NCI-H82 treated with DMSO at 0.1 percent for 48 hours (cell line): ENCODE measurements around the gene MFRP.

Experiments used
- DNase-seq: peaks from one replicate; lab custom pipeline; 2025; ENCODE audit not compliant: unreplicated experiment; lab: John Stamatoyannopoulos, UW

The MFRP gene

DNA sequence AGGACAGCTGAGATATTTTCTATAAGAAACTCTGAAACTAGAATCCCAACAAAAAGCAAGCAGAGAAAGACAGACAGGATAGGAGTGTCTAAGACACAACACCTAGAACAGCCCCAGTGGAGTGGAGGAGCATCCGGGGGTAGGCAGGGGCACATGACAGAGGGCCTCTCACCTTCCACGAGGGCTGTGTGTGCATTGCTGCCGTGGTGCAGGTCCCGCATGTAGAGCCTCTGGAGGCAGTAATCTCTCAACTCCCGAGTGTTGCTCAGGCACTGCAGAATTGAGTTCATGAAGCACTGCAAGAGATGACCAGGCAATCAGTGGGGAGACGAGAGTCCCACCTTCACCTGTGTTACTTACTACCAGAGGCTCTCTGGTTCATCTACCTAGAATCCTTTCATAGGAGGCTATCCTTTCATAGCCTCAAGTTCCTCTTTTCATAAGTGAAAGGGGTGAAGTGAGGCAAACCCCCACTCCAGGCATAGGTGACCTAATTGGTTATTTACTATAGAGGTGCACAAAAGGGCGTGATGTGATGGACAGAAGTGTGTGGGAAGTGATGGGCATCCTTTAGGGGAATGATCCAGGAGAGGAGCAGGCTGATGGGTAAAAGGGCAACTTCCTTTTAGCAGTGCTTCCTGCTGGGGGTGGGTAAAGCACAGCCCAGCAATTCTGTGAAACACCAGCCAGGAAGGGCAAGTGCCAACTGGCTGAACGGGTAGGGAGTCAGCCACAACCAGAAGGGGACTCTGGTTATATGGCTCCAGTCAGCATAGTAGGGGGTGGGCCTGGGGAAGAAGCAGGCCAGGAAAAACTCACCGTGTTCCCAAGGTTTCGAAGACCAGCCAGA is 13.1 kb upstream of the MFRP start:
- DNase-seq = no peak

DNA sequence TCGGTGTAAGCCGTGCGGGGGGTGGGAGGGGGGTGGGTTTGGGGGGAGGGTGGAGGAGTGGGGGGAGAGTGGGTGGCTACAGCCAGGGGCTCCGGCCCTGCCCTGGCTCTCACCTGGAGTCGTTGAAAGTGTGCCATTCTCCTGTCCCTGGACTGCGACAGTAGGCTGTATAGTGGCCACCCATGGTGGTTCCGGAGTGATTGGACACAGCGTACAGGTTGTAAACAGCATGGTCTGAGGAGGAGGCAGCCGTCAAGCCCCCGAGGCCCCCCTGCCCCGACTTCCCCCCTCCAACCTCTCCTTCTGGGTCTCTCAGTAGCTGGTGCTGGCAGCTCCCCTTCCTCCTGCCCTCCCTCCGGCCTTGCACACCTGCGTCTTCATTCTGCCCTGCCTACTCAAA is 10.6 kb upstream of the MFRP start:
- no peak for DNase-seq

DNA sequence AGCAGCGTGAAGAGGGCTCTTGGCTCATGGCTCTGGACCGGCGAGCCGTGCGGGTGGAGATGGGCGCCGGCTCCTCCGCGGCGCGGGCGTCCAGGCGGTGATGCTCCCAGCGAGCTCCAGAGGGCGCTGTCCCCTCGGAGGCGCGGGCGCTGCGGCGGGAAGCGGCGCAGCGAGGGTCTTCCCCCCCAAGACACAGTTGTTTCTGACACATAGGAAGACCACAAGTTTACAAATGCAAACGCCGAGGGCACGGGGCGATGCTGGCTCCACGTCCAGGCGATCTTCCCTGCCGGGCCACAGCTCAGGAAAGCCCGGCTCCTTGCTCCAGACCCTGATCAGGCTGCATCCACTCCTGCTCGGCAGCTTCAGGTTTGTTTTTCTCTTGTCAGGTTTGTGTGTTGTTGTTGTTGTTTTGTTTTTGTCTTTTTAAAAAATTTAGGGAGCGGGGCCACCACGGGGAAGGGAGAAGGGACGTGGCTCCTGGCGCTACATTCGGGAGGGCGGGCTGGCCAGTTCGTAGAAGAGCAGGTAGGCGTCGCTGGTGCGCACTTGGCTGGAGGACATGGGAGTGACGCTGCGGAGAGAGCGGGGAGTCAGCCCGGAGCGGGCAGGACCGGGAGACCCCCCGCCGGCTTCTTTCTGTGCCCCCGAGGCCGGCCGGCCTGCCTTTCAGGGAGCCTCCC is 10.0 kb upstream of the MFRP start:
- no peak for DNase-seq

DNA sequence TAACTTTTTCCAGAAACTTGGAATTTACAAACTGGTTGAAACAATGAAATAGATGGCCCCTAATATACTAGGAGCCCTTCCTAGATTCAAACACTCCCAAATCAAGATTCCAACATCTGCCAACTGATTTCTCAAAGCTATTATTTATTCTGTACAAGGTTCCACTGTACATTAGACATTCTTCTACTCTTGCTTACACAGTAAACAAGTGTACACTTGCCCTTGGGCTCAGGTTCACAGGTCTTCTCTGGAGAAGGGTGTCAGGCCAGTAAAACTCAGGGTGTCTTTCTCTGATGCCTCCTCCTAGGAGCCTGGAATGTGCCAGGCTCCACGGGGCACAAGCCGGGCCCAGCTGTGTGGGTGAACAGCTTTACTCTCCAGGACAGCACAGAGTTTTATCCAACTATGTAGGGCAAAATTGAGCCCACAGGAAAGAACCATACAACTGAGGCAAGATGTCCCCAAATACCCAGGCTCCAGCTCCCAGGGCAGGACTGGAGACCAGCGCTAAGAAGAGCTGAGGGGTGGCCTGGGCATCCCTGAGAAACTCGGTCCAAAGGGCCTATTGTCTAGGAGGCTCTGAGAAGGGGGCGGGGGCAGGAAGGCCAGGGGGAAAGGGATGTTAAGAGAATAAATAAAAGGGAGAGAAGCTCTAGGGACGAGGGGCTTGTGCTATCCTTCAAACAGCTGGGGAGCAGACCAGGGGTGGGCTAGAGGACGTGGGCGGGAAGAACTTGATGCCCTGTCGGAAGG is 8.8 kb upstream of the MFRP start:
- DNase-seq = no peak

DNA sequence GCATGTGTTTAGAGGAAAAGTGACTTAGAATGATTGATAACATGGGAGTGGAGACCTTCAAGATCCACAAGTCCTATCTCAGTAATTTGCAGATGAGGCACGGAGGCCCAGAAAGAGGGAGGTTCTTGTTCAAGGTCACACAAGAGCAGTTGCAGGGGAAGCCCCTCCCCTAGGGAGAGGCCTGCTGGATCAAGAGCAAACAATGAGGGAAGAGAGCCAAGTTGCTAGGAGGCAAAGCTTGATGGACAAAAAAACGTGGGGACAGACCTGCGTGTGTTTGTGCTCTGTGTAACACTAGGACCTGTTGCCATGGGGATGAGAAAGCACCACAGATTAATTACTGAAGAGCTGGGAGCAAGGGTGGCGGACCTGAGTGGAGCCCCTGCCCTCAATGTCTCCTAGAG is 6.4 kb upstream of the MFRP start:
- peak; percentile 58 for DNase-seq

DNA sequence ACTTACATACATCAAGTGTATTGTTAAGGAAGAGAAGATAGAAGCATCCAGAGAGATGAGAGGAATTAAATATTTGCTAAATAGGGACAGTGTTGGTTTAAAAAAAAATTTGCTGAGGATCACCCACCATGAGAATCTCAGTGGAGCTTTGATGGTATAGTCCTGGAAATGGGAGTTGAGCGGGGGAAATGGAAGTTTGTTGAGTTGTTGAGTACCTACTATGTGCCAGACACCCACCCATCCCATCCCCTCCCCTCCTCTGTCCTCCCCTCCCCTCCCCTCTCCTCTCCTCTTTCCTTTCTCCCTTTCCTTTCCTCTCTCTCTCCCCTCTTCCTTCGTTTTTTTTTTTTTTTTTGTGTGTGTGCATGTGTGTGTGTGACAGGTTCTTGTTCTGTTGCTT is 4.7 kb upstream of the MFRP start:
- no peak for DNase-seq

DNA sequence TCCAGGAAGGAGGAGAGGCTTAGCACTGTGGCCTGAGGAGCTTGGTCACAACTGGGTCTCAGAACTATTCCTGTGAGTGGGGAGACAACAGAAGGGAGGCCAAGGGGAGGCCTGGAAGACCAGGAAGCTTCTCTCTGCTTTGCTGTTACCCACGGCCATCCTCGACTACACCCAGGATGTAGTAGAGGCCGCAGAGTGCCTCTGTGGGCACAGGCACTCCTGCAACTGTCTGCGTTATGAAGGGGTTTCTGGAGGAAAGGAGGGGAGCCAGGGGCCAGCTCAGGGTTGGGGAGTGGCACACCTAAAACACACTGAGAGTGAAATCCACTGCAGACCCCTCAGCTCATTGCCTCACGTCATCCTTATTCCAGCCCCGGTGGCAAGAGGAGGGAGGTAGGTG is 3.8 kb upstream of the MFRP start:
- no peak for DNase-seq

DNA sequence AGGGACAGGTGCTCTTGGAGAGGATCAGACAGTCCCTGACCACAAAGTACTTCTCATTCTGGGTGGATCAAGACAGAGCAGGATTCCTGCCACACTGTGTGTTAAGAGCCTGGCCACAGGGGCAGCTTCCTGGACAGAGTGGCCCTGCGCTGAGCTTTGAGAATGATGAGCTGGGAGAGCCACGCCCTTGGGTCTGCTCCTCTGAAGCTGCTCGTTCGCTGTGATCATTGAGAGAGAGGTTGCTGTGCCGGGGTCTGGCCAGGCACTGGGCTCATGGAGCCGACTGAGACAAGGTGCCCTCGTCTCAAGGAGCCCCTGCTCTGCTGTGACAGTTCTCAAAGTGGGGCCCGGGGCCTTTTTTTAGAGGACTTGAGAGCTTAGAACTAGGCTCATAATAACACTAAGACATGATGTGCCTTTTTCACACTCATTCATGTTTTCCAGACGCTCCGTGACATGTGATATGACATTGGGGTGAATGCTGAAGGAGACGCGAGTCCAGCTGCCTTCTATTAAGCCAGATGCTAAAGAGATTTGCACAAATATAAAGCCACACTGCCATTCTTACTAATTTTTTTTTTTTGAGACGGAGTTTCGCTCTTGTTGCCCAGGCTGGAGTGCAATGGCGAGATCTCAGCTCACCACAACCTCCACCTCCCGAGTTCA is 1.6 kb upstream of the MFRP start:
- DNase-seq = no peak

DNA sequence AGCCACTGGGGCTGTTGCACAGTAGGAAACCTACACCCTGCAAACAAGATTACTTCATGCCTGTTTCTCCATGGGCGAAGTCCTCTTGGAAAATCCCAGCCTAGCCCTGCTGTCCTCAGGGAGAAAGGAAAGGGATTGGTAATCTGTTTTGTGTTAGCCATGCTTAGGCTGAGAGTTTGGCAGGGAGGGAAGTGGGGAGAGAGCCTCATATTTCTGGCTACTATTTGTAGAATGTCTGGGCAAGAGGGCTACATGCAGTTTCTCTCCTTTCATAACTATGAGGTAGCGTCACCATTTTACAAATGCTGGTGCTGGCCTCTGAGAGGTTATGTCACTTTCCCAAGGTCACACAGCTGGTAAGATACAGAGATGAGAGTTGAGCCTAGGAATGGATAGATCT is 737 bp upstream of the MFRP start:
- peak; percentile 16 for DNase-seq

DNA sequence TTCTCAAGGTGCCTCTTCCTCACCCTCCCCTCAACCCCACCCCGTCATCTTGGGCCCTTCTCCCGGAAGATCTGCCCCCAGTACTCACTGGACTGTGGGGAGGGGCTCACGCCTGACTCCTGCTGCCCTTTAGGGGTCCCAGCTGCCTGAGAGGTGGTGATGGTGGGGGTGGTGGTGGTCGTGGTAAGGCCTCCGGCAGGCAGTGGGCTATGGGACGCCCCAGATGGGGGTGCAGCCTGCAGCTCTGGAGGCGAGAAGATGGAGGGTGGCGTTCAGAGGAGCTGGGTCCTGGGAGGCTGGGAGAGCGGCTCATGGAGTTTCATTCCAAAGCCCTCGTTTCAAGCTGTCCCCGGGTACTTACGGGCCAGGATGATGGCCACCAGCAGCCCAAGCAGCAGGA is 820 bp downstream of the MFRP start:
- no peak for DNase-seq

DNA sequence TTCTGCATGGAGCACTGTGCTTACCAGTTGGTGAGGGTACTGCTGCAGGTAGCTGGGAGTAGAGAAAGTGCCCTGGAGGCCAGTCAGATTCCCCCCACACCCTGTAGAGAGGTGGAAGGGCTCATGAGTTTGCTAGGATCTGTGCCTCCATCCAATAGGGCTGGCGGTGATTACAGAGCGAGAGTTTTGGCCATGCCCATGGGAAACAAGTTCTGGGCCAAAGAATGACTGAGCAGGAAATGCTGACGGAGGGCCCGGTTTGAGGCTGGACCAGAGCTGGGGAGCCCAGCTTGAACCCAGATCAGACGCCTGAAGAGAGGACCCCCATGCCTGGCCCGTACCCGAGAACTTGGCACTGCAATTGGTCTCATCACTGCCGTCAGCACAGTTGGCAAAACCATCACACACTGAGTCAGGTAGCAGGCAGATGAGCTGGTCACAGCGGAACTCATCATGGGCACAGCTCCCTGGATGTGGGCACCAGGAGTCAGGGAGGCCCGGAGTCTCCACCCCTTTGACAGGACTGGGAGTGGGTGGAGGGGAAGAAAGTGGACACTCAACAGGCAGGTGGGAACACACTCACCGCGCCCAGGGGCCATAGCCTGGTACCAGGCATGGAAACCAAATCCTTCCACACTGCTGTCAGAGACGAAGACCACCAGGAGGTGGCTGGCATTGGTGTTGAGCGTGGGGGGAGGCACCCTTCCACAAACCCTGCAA is 2.1 kb downstream of the MFRP start:
- no peak for DNase-seq

DNA sequence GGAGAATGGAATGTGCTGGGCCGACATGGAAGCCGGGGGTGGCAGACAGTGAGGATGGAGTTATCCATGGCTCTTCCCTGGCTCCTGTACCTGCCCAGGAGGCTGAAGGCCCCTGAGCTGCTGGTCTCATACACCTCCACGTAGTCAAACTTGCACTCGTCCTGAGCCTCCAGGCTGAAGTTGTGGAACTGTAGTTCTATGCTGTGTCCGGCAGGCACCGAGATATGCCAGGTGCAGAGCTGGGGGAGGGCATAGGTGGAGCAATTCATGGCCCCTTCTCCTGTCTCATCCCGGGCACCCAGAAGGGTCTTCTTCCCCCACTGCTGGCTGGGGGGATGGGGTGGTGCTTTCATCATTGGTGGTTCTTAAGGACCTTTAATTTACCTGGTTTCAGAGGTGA is 2.8 kb downstream of the MFRP start:
- no peak for DNase-seq

DNA sequence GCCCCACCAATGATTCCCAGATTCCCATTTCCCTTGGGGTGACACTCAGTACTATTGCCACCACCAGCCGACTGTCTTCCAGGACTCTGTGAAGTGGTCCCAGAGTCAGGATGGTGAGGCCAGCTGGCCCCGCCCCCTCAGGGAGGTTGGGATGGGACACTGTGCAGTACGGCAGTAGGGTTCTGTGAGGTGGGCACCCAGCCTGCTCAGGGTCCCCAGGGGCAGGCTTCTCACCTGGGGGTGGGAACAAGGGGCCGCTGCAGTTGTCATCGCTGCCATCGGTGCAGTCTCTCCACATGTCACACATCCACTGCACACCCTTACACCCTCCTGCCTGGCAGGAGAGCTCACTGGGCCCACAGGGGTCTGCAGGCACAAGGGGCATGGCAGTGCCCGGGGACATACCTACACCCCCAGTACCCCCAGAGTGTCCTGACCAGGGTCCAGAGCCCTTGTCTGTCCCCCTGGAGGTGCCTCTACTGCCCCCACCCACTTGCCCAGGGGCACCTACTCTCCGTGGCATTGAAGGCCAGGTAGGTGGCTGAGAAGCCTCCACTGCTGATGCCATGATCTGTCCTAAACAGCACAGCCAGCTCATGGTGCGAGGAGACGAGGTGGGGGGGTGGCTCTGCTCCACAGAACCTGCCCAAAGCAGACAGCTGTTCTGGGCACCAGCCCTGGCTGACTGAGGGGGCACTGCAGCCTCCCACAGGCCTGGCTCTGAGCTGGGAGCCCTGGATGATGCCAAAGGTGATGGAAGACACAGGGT is 4.0 kb downstream of the MFRP start:
- no peak for DNase-seq

DNA sequence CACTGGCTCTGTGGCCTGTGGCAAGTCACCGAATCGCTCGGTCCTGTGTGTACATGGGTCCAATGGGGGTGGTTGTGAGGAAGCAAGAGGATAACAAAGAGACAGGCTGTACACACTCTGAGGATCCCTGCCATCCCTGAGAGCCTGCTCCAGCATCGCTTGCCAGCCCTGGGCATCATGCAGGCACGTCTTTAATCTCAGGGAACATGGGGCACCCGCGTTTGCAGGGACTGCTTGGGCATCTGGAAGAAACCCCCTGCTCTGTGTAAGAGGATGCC is 4.5 kb downstream of the MFRP start:
- no peak for DNase-seq

DNA sequence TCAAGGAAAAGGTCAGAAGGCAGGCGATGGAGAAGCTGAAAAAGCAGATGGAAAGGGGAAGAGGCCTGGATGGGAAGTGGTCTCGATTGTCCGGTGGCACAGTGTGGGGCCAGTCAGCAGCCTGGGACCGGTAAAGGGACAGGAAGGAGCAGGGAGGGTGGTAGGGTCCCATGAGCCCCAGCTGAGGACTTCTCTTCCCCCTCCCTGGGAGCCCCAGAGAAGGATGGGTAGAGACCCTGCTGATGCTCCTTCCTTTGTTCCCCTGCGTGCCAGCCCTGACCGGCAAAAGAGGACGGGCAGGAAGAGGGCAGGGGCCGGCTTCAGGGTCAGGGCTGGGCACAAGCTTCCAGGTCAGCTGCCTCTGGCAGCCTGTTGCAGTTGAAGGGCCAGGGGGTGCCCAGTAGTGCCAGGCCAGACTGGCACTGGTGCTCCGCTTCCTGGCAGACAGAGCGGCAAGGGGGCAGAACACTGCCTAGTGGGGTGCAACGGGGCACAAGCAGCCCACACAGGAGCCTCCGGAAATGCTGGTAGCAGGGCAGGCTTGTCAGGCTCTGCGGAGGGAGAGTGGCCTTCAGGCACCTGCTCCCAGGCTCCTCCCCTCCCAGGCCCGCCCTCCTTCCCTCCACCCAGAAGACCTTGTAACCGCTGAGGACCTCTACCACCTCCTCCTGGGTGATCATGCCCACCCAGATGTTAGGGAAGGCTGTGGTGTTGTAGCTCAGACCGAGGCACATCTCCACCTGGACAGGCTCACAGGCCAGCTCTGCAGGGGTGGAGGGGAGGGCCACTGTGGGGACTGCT is 5.1 kb downstream of the MFRP start:
- DNase-seq = no peak

DNA sequence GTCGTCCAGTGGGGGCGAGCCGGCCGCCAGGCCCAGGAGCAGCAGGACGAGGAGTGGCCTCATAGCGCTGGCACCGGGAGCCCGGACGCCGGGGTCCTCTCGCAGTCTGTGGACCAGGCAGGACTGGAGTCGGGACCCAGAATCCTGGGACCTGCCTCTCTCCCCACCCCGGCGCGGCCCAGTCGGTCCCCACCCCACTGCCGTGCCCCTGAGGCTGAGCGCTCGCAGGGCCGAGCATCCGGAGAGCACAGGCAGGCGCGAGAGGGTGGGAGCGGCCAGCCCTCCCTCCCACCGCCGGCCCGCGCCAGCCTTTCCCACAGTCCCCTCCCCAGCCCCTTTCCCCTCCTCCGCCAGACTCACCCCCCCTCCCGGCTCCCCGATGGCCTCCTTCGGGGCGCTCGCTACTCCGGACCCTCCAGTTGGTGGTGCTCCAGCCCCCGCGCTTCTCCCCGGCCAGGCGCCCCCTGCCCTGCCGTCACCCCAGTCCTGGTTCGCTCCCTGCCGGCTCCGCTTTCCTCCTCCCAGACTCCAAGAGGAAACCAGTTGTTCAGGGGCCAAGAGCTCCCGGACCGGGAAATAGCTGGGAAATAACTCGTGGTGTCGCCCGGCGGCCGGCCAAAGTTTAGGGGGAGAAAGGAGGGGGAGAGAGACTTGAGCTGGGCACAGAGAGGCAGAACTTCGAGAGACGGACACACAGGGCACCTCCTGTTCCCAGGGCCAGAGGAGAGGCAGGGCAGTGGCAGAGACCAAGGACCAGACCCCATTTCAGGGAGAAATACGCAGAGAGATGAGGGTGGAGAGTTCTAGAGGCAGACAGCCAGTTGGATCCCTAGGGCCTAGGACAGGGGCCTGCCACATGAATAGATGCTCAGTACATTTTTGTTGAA is 5.9 kb downstream of the MFRP start, which contains the start of gene C1QTNF5:
Gene C1QTNF5 (minus strand): TSS at position 549 of the 887 bp plus-strand sequence. CDS start 486 bp downstream, at position 63.
- no peak for DNase-seq

DNA sequence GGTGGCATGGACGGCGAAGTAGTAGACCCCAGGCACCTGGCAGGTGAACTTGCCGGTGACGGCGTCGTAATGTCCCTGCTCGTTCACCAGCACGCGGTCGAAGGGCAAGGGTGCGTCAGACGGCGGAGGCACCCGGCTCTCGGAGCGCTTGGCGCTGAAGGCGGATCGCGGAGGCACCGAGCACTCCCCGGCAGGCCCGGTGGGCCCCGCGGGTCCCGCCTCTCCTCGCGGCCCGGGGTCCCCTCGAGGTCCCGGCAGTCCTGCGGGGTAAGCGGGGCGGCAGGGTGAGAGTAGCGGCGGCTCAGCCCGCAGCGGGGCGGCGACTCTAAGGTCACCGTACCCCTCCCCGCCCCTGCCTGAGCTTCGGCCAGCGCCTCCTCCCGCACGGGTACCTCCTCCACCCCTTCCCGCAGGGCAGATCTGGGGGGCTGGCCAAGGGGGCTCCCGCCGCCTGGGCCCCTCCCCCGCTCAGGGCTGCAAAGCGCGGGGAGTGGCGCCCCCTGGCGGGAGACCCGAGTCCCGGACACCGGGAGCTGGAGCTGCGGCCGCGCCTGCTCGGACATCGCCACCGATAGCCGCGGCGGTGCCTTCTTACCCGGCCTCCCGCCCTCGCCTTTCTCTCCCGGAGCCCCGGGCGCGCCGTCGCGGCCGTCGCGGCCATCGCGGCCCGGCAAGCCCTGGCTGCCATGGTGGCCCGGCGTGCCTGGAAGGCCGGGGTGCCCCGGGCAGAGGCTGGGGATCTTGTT is 6.7 kb downstream of the MFRP start:
- DNase-seq = no peak
